Activated T-helper 17 cell treated with anti-CD3 and anti-CD28 coated beads, Interleukin-2, amount 50 U/mL, for 72 hours (primary cell): ENCODE data around the gene TRIP11. TPM values are rescaled to one million over a fixed set of nuclear protein-coding genes. Genes with fewer than 3 reads are reported as not detected.
A peak's percentile ranks its signal among the peaks of the same experiment; 100 is the strongest.

Experiments used
- ATAC-seq: fragments of 150-1000 bp; cut with Tn5 transposase; replicated peaks from 2 replicates; pipeline ENCODE4 v1.10.0; 2021; ENCODE audit warnings: mild to moderate bottlenecking, moderate library complexity
- H3K27ac Mint-ChIP-seq: one replicate; pipeline ENCODE4 v1.8.0; 2022; ENCODE audit warnings: mixed read lengths
- H3K27me3 Mint-ChIP-seq: one replicate; pipeline ENCODE4 v1.8.0; 2022; ENCODE audit warnings: mixed read lengths
- H3K36me3 Mint-ChIP-seq: one replicate; pipeline ENCODE4 v1.8.0; 2022; ENCODE audit warnings: low read depth, mild to moderate bottlenecking, mixed read lengths
- H3K4me1 Mint-ChIP-seq: one replicate; pipeline ENCODE4 v1.8.0; 2022; ENCODE audit warnings: mixed read lengths
- H3K4me3 Mint-ChIP-seq: one replicate; pipeline ENCODE4 v1.8.0; 2022; ENCODE audit warnings: mild to moderate bottlenecking, mixed read lengths
- H3K9me3 Mint-ChIP-seq: one replicate; pipeline ENCODE4 v1.8.0; 2022; ENCODE audit warnings: mixed read lengths
- total RNA-seq, 2 donors: library from RNA; stranded (reverse); gene quantifications; one replicate each; pipeline ENCODE4 v1.2.3, GENCODE V29; 2022

TRIP11 gene
- total RNA-seq, 2 donors from 2014 or later, result 38.5 to 39.8 TPM

- no peak overlapping the region for H3K27ac Mint-ChIP-seq
- peaks cover 7% of the 10 kb centered on the region for H3K4me1 Mint-ChIP-seq
- H3K27me3 Mint-ChIP-seq, result no peaks in the 10 kb centered on the region
- ATAC-seq, result no peak
- H3K9me3 Mint-ChIP-seq, result no peaks in the 10 kb centered on the region
- no peak overlapping the region for H3K4me3 Mint-ChIP-seq
- H3K36me3 Mint-ChIP-seq, result peaks cover 95% of the 10 kb centered on the region
These were observed 52.7 kb downstream of the TRIP11 start for GRCh38 chr14:91987192-91987591.

DNA sequence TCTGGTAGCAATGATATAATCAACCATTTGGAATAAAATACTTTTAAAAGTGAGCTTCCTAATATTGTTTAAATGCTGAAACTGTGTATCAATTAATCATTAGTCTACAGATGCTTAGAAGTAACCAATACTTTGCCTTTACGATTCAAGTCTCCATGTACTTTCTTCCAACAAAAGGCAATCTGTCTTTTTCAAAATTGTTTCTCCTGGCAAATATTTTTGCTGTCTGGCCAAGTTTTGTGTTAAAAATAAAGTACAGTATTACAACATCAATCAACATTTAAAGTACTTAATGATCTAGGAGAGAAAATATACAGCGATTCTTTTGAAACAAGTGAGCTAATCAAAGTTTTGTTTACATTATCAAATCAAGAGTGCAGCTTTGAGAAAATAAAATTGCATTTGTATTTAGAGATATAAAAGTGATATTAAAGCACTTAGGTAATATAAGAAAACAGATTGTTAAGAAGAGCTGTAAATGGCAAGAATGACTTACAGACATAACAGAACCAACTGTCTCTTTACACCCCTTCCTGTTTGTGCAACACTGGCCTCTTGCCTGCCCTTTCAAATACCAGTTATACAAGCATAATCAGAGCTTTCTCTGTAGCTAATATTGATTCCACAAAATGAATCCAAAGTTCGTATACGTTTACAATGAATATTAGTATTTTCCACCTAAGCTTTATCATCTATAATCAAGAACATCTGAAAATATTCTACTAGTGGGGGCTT lies 54.2 kb downstream of the TRIP11 start:
- Mint-ChIP-seq H3K27ac (no peak overlapping the region), H3K36me3 (peaks cover 89% of the 10 kb centered on the region), H3K27me3 (no peaks in the 10 kb centered on the region), H3K4me1 (peaks cover 8% of the 10 kb centered on the region), H3K4me3 (no peak overlapping the region), H3K9me3 (no peaks in the 10 kb centered on the region)
- no peak for ATAC-seq

DNA sequence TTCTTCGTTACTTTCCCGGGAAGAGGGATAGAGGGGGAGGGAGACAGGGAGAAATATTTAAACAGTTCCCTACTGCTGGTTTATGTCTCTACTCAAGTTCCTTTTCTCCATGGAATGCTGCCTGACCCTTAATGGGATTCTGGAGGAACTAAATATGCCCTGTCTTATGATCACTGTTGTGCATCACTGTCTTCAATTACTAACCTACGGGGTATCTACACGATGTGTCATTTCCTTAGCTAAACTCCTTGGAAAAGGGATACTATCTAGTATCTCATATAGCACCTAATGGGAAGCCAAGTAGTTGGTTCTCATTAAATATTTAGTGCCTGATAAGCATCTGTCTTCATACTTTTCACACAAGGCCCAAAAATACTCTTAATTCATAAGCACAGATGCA lies 54.9 kb downstream of the TRIP11 start:
- Mint-ChIP-seq H3K36me3 (peaks cover 93% of the 10 kb centered on the region), H3K4me1 (peaks cover 12% of the 10 kb centered on the region)

DNA sequence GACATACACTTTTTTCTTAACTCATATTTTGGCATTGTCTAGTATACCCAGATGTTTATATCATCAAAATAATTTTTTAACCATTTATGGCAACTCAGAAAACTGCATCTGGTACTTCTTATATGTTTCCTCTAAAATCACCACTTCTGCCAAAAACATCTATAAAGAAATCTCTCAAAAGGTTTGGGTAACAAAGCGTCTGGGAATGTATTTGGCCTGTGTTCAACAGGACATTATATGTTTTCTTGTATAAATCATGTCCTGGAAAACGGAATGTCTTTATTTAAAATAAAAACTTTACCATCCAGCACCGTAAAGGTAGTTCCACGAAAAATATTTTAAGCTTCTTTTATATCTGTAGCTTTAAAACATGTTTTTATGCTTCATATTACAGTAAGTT lies 56.3 kb downstream of the TRIP11 start:
- H3K27me3 Mint-ChIP-seq, result no peaks in the 10 kb centered on the region
- H3K4me3 Mint-ChIP-seq, result no peak overlapping the region
- H3K9me3 Mint-ChIP-seq, result no peaks in the 10 kb centered on the region
- no peak for ATAC-seq
- no peak overlapping the region for H3K27ac Mint-ChIP-seq
- peaks cover 12% of the 10 kb centered on the region for H3K4me1 Mint-ChIP-seq
- peaks cover 88% of the 10 kb centered on the region for H3K36me3 Mint-ChIP-seq

More for the DNA sequence above, 54.9 kb downstream of the TRIP11 start:
- H3K27ac Mint-ChIP-seq, result no peak overlapping the region
- no peaks in the 10 kb centered on the region for H3K9me3 Mint-ChIP-seq
- no peak overlapping the region for H3K4me3 Mint-ChIP-seq
- H3K27me3 Mint-ChIP-seq, result no peaks in the 10 kb centered on the region
- no peak for ATAC-seq

DNA sequence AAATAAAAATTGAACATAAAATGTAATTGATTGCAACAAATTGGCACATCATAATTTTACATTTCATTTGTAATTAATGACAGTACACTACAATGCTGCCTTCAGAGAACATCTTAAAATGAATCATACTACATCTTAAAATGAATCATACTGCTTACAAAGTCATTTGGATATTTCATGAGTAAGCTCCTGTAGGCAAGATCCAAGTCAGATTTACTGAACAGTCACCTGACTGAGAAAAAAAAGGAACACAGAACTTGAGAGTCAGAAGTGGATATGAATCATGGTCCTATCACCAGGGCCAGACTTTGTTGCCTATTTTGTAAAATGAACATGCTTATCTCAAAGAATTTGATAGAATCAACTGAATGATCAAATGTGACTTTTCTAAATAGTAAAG lies 59.7 kb downstream of the TRIP11 start:
- ATAC-seq, result peak; percentile 97
- Mint-ChIP-seq H3K27ac (peak overlapping the region; percentile 85), H3K27me3 (no peaks in the 10 kb centered on the region), H3K9me3 (no peaks in the 10 kb centered on the region), H3K36me3 (peaks cover 81% of the 10 kb centered on the region), H3K4me1 (peaks cover 20% of the 10 kb centered on the region), H3K4me3 (peak overlapping the region; percentile 49)

DNA sequence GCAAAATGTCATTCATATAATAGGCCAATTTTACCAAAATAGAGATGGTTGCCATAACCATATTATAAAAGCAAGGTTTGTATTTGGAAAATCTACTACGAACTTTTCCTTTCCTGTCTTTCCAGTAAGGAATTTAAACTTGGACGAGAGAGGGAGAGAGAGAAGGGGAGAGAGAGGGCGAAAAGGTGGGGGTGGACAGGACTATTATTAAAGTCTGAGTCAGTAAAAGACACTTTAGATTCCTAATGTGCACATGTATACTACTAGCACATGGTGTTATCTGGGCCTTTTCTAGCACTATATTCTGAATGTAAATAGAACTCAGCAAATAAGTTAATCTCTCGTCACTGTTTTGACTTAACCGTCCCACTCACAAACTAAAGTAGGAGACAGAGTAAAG lies 62.0 kb downstream of the TRIP11 start:
- Mint-ChIP-seq H3K4me1 (peaks cover 17% of the 10 kb centered on the region), H3K9me3 (no peaks in the 10 kb centered on the region), H3K27me3 (no peaks in the 10 kb centered on the region), H3K36me3 (peaks cover 80% of the 10 kb centered on the region), H3K4me3 (no peak overlapping the region), H3K27ac (peak overlapping the region; percentile 20)
- ATAC-seq, result no peak

GRCh38 chr14:91975763-91976162 lies 64.1 kb downstream of the TRIP11 start:
- no peak for ATAC-seq
- no peaks in the 10 kb centered on the region for H3K9me3 Mint-ChIP-seq
- H3K27me3 Mint-ChIP-seq, result no peaks in the 10 kb centered on the region
- H3K36me3 Mint-ChIP-seq, result peaks cover 86% of the 10 kb centered on the region
- H3K4me1 Mint-ChIP-seq, result peaks cover 13% of the 10 kb centered on the region
- no peak overlapping the region for H3K27ac Mint-ChIP-seq
- no peak overlapping the region for H3K4me3 Mint-ChIP-seq

- no peak for ATAC-seq
- H3K9me3 Mint-ChIP-seq, result no peaks in the 10 kb centered on the region
- no peak overlapping the region for H3K4me3 Mint-ChIP-seq
- H3K27ac Mint-ChIP-seq, result no peak overlapping the region
- peaks cover 90% of the 10 kb centered on the region for H3K36me3 Mint-ChIP-seq
- H3K4me1 Mint-ChIP-seq, result no peaks in the 10 kb centered on the region
- H3K27me3 Mint-ChIP-seq, result no peaks in the 10 kb centered on the region
These were observed 68.6 kb downstream of the TRIP11 start for GRCh38 chr14:91971188-91971778.

DNA sequence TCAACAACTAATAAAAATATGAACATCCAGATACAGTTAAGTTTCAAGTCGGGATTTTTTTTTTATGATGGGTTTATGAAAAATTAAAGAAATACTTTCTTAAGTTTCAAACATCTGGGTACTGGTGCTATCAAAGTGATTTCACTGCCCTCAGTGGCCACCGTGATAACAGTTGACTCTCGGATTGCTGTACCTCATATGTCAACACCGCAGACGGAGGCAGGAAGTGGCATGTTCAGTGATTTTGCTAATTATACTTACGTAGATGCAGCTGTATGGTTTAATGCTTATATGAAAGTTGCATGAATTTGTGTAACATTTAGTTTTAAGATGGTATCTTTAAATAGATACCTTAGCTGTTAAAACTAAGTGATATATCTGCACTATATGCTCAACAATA lies 71.6 kb downstream of the TRIP11 start:
- ATAC-seq, result peak; percentile 83
- Mint-ChIP-seq H3K36me3 (peaks cover 63% of the 10 kb centered on the region), H3K4me1 (no peaks in the 10 kb centered on the region), H3K9me3 (no peaks in the 10 kb centered on the region), H3K27ac (peak overlapping the region; percentile 39), H3K4me3 (peak overlapping the region; percentile 5), H3K27me3 (no peaks in the 10 kb centered on the region)

DNA sequence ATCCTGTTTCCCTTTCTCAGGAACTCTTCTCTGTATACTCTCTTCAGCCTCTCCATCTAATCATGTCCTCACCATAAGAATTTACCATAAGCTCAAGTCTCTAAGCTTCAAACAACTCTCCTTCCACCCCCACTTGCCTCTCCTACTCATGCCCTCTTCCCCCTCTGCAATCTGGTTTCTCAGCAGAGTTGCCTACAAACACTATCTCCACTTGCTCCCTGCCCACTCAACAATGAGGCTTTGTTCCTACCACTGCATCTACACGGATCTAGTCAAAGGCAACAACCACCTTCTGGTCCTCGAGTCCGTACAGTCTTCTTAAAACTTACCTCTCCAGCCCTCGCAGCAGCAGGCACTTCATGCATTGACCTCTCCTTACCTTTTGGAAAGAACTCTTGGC lies 75.1 kb downstream of the TRIP11 start:
- no peaks in the 10 kb centered on the region for H3K27me3 Mint-ChIP-seq
- H3K27ac Mint-ChIP-seq, result no peak overlapping the region
- peaks cover 7% of the 10 kb centered on the region for H3K4me1 Mint-ChIP-seq
- peaks cover 28% of the 10 kb centered on the region for H3K36me3 Mint-ChIP-seq
- no peak overlapping the region for H3K4me3 Mint-ChIP-seq
- no peaks in the 10 kb centered on the region for H3K9me3 Mint-ChIP-seq
- no peak for ATAC-seq

DNA sequence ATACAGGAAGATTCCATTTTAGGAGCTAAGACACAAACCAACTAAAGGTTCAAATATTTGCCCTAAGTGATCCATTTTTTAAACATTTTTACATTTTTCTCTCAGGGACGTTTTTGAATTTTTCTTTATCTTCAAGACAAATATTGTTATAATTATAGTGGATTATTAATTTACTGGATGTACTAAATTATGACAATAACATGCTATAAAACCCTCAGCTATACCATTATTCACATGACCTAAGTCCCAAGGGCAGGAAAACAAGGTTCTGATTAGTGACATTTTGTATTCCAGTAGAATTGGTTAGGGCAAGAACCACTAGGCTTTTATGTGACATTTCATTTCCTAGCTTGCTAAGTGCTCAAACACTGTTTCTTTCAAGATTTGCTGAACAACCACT lies 75.8 kb downstream of the TRIP11 start:
- Mint-ChIP-seq H3K4me3 (no peak overlapping the region), H3K4me1 (peaks cover 7% of the 10 kb centered on the region), H3K27me3 (no peaks in the 10 kb centered on the region), H3K27ac (no peak overlapping the region), H3K9me3 (no peaks in the 10 kb centered on the region), H3K36me3 (peaks cover 21% of the 10 kb centered on the region)
- no peak for ATAC-seq

DNA sequence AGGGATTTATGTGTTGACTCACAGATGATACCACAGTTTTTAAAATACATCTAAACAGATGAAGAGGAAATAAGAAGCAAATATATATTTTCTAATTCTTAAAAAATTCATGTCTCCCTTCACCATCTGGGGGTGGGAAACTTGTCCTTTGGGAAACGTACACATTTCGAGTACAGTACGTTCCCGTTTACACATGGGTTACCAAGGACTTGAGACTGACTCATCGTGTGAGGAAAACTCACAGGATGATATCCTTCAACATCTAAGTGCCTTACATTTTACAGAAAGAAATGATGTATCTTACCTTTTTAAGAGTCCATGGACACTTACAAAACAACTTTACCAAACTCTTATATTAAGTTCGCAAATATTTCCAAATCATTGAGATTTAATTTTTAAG lies 76.4 kb downstream of the TRIP11 start:
- Mint-ChIP-seq H3K4me1 (peaks cover 7% of the 10 kb centered on the region), H3K9me3 (no peaks in the 10 kb centered on the region), H3K27me3 (no peaks in the 10 kb centered on the region), H3K27ac (no peak overlapping the region), H3K36me3 (peaks cover 16% of the 10 kb centered on the region), H3K4me3 (no peak overlapping the region)
- no peak for ATAC-seq

- peaks cover 6% of the 10 kb centered on the region for H3K27me3 Mint-ChIP-seq
These were observed 78.3 kb downstream of the TRIP11 start for GRCh38 chr14:91961297-91962220.

DNA sequence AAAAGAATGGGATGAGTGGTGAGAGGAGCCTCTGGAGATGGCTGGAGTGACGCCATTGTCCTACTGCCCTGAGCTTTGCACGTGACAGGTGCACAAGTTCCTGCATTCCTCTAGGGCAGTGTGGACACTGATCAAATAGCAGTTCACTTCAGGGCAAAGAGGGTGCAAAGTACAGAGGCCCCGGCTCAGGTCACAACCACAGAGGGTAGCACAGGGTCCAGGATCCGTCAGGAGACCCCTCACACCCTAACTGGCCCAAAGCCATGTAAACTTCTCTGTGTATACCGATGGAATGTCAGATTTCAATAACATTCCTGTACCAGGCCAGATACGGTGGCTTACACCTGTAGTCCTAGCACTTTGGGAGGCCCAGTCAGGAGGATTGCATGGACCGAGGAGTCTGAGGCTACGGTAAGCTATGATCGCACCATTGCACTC lies 82.0 kb downstream of the TRIP11 start:
- no peaks in the 10 kb centered on the region for H3K36me3 Mint-ChIP-seq
- H3K27ac Mint-ChIP-seq, result no peak overlapping the region
- peaks cover 7% of the 10 kb centered on the region for H3K4me1 Mint-ChIP-seq
- no peaks in the 10 kb centered on the region for H3K9me3 Mint-ChIP-seq
- no peak for ATAC-seq
- H3K4me3 Mint-ChIP-seq, result no peak overlapping the region
- peaks cover 6% of the 10 kb centered on the region for H3K27me3 Mint-ChIP-seq

More at GRCh38 chr14:91961297-91962220, 78.3 kb downstream of the TRIP11 start:
- peaks cover 7% of the 10 kb centered on the region for H3K4me1 Mint-ChIP-seq
- peak overlapping the region; percentile 39 for H3K4me3 Mint-ChIP-seq
- no peaks in the 10 kb centered on the region for H3K9me3 Mint-ChIP-seq
- H3K36me3 Mint-ChIP-seq, result no peaks in the 10 kb centered on the region
- peak; percentile 87 for ATAC-seq
- H3K27ac Mint-ChIP-seq, result peak overlapping the region; percentile 83
